AG09319 (cell line): ENCODE data around the gene PCYT1A.
"Not testable (repeated sequence)": the region's sequence is repeated elsewhere in the genome, so short reads cannot be mapped to it uniquely, and the experiment has no call there.

Experiments used
- DNase-seq: peaks from one replicate; pipeline ENCODE4 v3.0.0-alpha.2; 2010; ENCODE audit warnings: low read depth; ENCODE audit errors: extremely low read depth
- CTCF ChIP-seq: IDR thresholded peaks from 2 replicates; pipeline ENCODE4 v1.5.1; 2011; ENCODE audit warnings: low read depth, mild to moderate bottlenecking, inconsistent platforms, low read length, moderate library complexity

The PCYT1A gene

GRCh38 chr3:196208942-196209695 lies 78.4 kb downstream of the PCYT1A start:
- no peak for DNase-seq
- TF ChIP-seq CTCF, result no peak

GRCh38 chr3:196207833-196208607 lies 79.5 kb downstream of the PCYT1A start:
- TF ChIP-seq CTCF, result no peak
- DNase-seq, result no peak

- DNase-seq, result no peak
- TF ChIP-seq CTCF, result no peak
Measured at GRCh38 chr3:196207159-196207832, 80.2 kb downstream of the PCYT1A start.

GRCh38 chr3:196205442-196206205 lies 81.9 kb downstream of the PCYT1A start:
- DNase-seq, result not testable (repeated sequence)

GRCh38 chr3:196203846-196204245 lies 83.7 kb downstream of the PCYT1A start:
- TF ChIP-seq CTCF, result no peak
- DNase-seq, result no peak

GRCh38 chr3:196202516-196202970 lies 85.0 kb downstream of the PCYT1A start:
- DNase-seq, result no peak
- no peak for TF ChIP-seq CTCF
